Hypothalamus (tissue), 51 donors: ENCODE data around the gene SLC34A3.

ENCODE experiments used
- DNase-seq, 51 donors: peaks; one replicate each; lab custom pipeline; 2025; lab: John Stamatoyannopoulos, UW

SLC34A3 gene

GRCh38 chr9:137227853-137228505 lies 2.7 kb upstream of the SLC34A3 start:
- DNase-seq, result no peak

- DNase-seq, result no peak
Observed at GRCh38 chr9:137228506-137228967, 2.2 kb upstream of the SLC34A3 start.

- DNase-seq, result no peak
Observed at GRCh38 chr9:137228968-137229896, 1.5 kb upstream of the SLC34A3 start.

- DNase-seq, result no peak
Observed at GRCh38 chr9:137229903-137230704, 597 bp upstream of the SLC34A3 start.

GRCh38 chr9:137231372-137232039 lies 805 bp downstream of the SLC34A3 start:
- DNase-seq, result no peak

- DNase-seq, result no peak
Observed at GRCh38 chr9:137232101-137232500, 1.4 kb downstream of the SLC34A3 start.

GRCh38 chr9:137232510-137232909 lies 1.8 kb downstream of the SLC34A3 start:
- DNase-seq, result no peak

- DNase-seq, result no peak
Observed at GRCh38 chr9:137233143-137233980, 2.7 kb downstream of the SLC34A3 start.

GRCh38 chr9:137234055-137234697 lies 3.5 kb downstream of the SLC34A3 start:
- DNase-seq, result no peak

GRCh38 chr9:137234758-137235423 lies 4.2 kb downstream of the SLC34A3 start:
- DNase-seq, result no peak

- DNase-seq, result no peak
Observed at GRCh38 chr9:137235424-137236237, 4.9 kb downstream of the SLC34A3 start.

GRCh38 chr9:137236238-137236935 lies 5.7 kb downstream of the SLC34A3 start:
- DNase-seq, result peak in 50 of 51 donors; percentile 10 to 89 (median 68)

GRCh38 chr9:137236936-137237421 lies 6.3 kb downstream of the SLC34A3 start:
- DNase-seq, result peak in 3 of 51 donors; percentile 18 to 30 (median 18)

GRCh38 chr9:137237759-137238726 lies 7.3 kb downstream of the SLC34A3 start:
- DNase-seq, result peak in 40 of 51 donors; percentile 19 to 86 (median 57)

GRCh38 chr9:137239541-137240200 lies 9.0 kb downstream of the SLC34A3 start:
- peak in 1 of 51 donors; percentile 33 for DNase-seq
